Right forelimb (tissue), 1 donor: ENCODE data around the gene CEP126.

Source experiments
- DNase-seq: peaks from one replicate; pipeline ENCODE4 v3.0.0-alpha.2; 2018

Gene CEP126

GRCh38 chr11:102010776-102011494 is 96.1 kb downstream of the CEP126 start:
- DNase-seq = peak; percentile 66

GRCh38 chr11:102012946-102013345 is 98.1 kb downstream of the CEP126 start:
- DNase-seq = no peak

- DNase-seq = no peak
These were observed 99.9 kb downstream of the CEP126 start for GRCh38 chr11:102014756-102015155.

- DNase-seq = no peak
These were observed 102.2 kb downstream of the CEP126 start for GRCh38 chr11:102017026-102017425.

GRCh38 chr11:102026217-102026616 is 111.4 kb downstream of the CEP126 start:
- DNase-seq = no peak

GRCh38 chr11:102026959-102027358 is 112.1 kb downstream of the CEP126 start:
- no peak for DNase-seq

- DNase-seq = no peak
These were observed 121.9 kb downstream of the CEP126 start for GRCh38 chr11:102036757-102037156.

- no peak for DNase-seq
These were observed 132.0 kb downstream of the CEP126 start for GRCh38 chr11:102046841-102047240.

GRCh38 chr11:102047305-102047924 is 132.6 kb downstream of the CEP126 start, which contains the start of gene CFAP300:
TSS of gene CFAP300 (plus strand) at chr11:102047437. CDS start at chr11:102047471, 34 bp downstream.
- peak; percentile 94 for DNase-seq
